Endothelial cell of umbilical vein (primary cell): ENCODE measurements around the gene NALF2. TPM values are rescaled to one million over a fixed set of nuclear protein-coding genes. Genes with fewer than 3 reads are reported as not detected.

Experiments
- Bru-seq: library from RNA; stranded (reverse); fragments of 400-500 nt; gene quantifications from one replicate; lab custom pipeline; 2021; lab: Mats Ljungman, UMichigan
- BruChase-seq, 2 experiments: library from RNA; stranded (reverse); fragments of 400-500 nt; gene quantifications; one replicate each; lab custom pipeline; 2021; lab: Mats Ljungman, UMichigan
- BruUV-seq: library from RNA; stranded (reverse); fragments of 400-500 nt; replicated peaks from 2 replicates; lab custom pipeline; 2021; lab: Mats Ljungman, UMichigan
- CTCF ChIA-PET: fragments of 300-600, 350-600 bp; sonication (Branson Sonifier 250); formaldehyde crosslinking; loops from one replicate; lab custom pipeline; 2021; ENCODE audit warnings: antibody characterized with exemption, inconsistent platforms; lab: Charles Lee
- POLR2A ChIA-PET: fragments of 300-600, 350-600 bp; sonication (Branson Sonifier 250); formaldehyde crosslinking; loops from one replicate; lab custom pipeline; 2021; ENCODE audit warnings: antibody characterized with exemption, inconsistent platforms; lab: Charles Lee
- DNase-seq: peaks from one replicate; pipeline ENCODE4 v3.0.0-alpha.2; 2011; ENCODE audit warnings: low read depth, low spot score
- FAIRE-seq: peaks from 2 replicates; lab custom pipeline; 2011; peaks lifted over from hg19 to GRCh38; lab: Jason Lieb, UNC
- H2AFZ ChIP-seq: 2 replicates; pipeline ENCODE4 v1.6.0; 2012; ENCODE audit warnings: low read depth, low read length, control low read depth, inconsistent platforms
- H3K27ac ChIP-seq: 2 replicates; pipeline ENCODE4 v1.5.1; 2011; ENCODE audit warnings: low read depth, mild to moderate bottlenecking, control low read depth, low read length, moderate library complexity; ENCODE audit not compliant: insufficient read depth
- H3K27me3 ChIP-seq, 2 experiments: 2 replicates each; pipeline versions ENCODE4 v1.6.0 to v1.6.1; 2011; ENCODE audit warnings: low read length in 2 of 2, mixed read lengths in 1 of 2; ENCODE audit not compliant: control insufficient read depth in 2 of 2, insufficient read depth in 2 of 2
- H3K36me3 ChIP-seq, 2 experiments: 2 replicates in 1 of 2; 3 replicates in 1 of 2; pipeline ENCODE4 v1.5.1; 2011; ENCODE audit warnings: low read length in 2 of 2, mild to moderate bottlenecking in 1 of 2, moderate library complexity in 1 of 2; ENCODE audit not compliant: control insufficient read depth in 2 of 2, insufficient read depth in 2 of 2; ENCODE audit errors: extremely low read depth in 1 of 2
- H3K4me1 ChIP-seq: 3 replicates; pipeline ENCODE4 v1.5.1; 2011; ENCODE audit warnings: mild to moderate bottlenecking, low read length; ENCODE audit not compliant: control insufficient read depth, insufficient read depth; ENCODE audit errors: extremely low read depth
- H3K4me2 ChIP-seq: 2 replicates; pipeline ENCODE4 v1.6.1; 2011; ENCODE audit warnings: low read length, control low read depth, mixed read lengths; ENCODE audit not compliant: insufficient read depth
- H3K4me3 ChIP-seq, 3 experiments: fragments of 200-600 bp in 1 of 3; sonication (generic), shearing (Covaris generic) in 1 of 3; replicated peaks in 1 of 3; 2 replicates each; pipeline ENCODE4 v1.5.1; 2011 to 2016; ENCODE audit warnings: control low read depth in 3 of 3, low read length in 3 of 3, mild to moderate bottlenecking in 2 of 3, inconsistent platforms in 1 of 3, low read depth in 1 of 3, moderate library complexity in 1 of 3; ENCODE audit not compliant: insufficient read depth in 1 of 3
- H3K79me2 ChIP-seq: 2 replicates; pipeline ENCODE4 v1.6.0; 2012; ENCODE audit warnings: low read length, inconsistent platforms; ENCODE audit not compliant: control insufficient read depth, insufficient read depth
- H3K9ac ChIP-seq: replicated peaks from 2 replicates; pipeline ENCODE3; 2011; ENCODE audit warnings: low read length, control low read depth; ENCODE audit not compliant: insufficient read depth; ENCODE audit errors: extremely low read depth
- H3K9me1 ChIP-seq: replicated peaks from 3 replicates; pipeline ENCODE4 v1.6.0; 2011; ENCODE audit warnings: mild to moderate bottlenecking, low read length; ENCODE audit not compliant: control insufficient read depth, insufficient read depth; ENCODE audit errors: extremely low read depth
- H3K9me3 ChIP-seq: replicated peaks from 2 replicates; pipeline ENCODE4 v1.5.1; 2012; ENCODE audit warnings: low read length, inconsistent platforms; ENCODE audit not compliant: control insufficient read depth, insufficient read depth
- H4K20me1 ChIP-seq: replicated peaks from 2 replicates; pipeline ENCODE3; 2011; ENCODE audit warnings: mild to moderate bottlenecking, low read length; ENCODE audit not compliant: control insufficient read depth, insufficient read depth; ENCODE audit errors: extremely low read depth
- CTCF ChIP-seq, 2 donors: IDR thresholded peaks; 1 replicate in 1 of 2; 2 replicates in 1 of 2; pipeline ENCODE4 v1.5.1; 2011; ENCODE audit warnings: low read length in 2 of 2, mild to moderate bottlenecking in 2 of 2, moderate library complexity in 2 of 2, control low read depth in 1 of 2, inconsistent platforms in 1 of 2, low read depth in 1 of 2; ENCODE audit not compliant: insufficient read depth in 1 of 2; ENCODE audit errors: extremely low read depth in 1 of 2
- EZH2 ChIP-seq: IDR thresholded peaks from 2 replicates; pipeline ENCODE4 v1.6.1; 2012; ENCODE audit warnings: borderline replicate concordance, low read depth, mild to moderate bottlenecking, moderate library complexity, low read length, inconsistent platforms; ENCODE audit not compliant: severe bottlenecking
- FOS ChIP-seq: IDR thresholded peaks from 2 replicates; pipeline ENCODE4 v1.6.1; 2011; ENCODE audit warnings: mild to moderate bottlenecking, low read length, moderate library complexity, borderline replicate concordance; ENCODE audit not compliant: insufficient read depth
- GATA2 ChIP-seq: IDR thresholded peaks from 2 replicates; pipeline ENCODE4 v1.7.0; 2011; ENCODE audit warnings: low read depth, mild to moderate bottlenecking, moderate library complexity, mixed read lengths, low read length; ENCODE audit not compliant: insufficient read length, insufficient read depth
- JUN ChIP-seq: IDR thresholded peaks from 2 replicates; pipeline ENCODE4 v1.6.1; 2011; ENCODE audit warnings: borderline replicate concordance, low read depth; ENCODE audit not compliant: insufficient read length, insufficient read depth
- MAX ChIP-seq: IDR thresholded peaks from 2 replicates; pipeline ENCODE4 v1.6.1; 2011; ENCODE audit not compliant: insufficient read depth, insufficient read length
- MYC ChIP-seq: IDR thresholded peaks from one replicate; pipeline ENCODE4 v1.6.1; 2011; ENCODE audit warnings: mild to moderate bottlenecking, low read depth, low read length
- POLR2A ChIP-seq: IDR thresholded peaks from 2 replicates; pipeline ENCODE4 v1.6.1; 2012; ENCODE audit warnings: low read depth, mild to moderate bottlenecking, control low read depth, low read length
- POLR2AphosphoS5 ChIP-seq: IDR thresholded peaks from 2 replicates; pipeline ENCODE4 v1.6.1; 2012; ENCODE audit warnings: low read depth, mild to moderate bottlenecking, control low read depth, low read length, moderate library complexity; ENCODE audit not compliant: insufficient read depth
- dilution Hi-C: fragments of 300-500 bp; cut with MboI; formaldehyde crosslinking; loops from one replicate; pipeline ENCODE4 v1.15.0; 2019; ENCODE audit warnings: low sequenced_read_pairs; ENCODE audit not compliant: extremely low pct_ligation_motif_present
- intact Hi-C: fragments of 100-400 bp; cut with micrococcal nuclease; formaldehyde crosslinking; loops from one replicate; pipeline ENCODE4 v1.10.0; 2022
- long read RNA-seq: library from polyadenylated mRNA; stranded (forward); transcript quantifications from one replicate; pipeline ENCODE4 v2.0.0, GENCODE V29; 2021
- polyA minus RNA-seq, 3 experiments: library from RNA; depleted of rRNA, polyadenylated mRNA; stranded (reverse); fragments of >200 nt; gene quantifications; 1 replicate in 1 of 3; 2 replicates in 2 of 3; pipeline ENCODE4 v1.2.3, GENCODE V29; 2011
- polyA plus RNA-seq, 4 experiments: library from polyadenylated mRNA; depleted of rRNA in 3 of 4; stranded (reverse) in 3 of 4; unstranded in 1 of 4; fragments of >200 nt; gene quantifications; 2 replicates each; pipeline versions ENCODE4 v1.2.1 to v1.2.3, GENCODE V29; 2011 to 2012; ENCODE audit warnings: missing spikeins in 1 of 4
- total RNA-seq: library from RNA; stranded (reverse); gene quantifications from 2 replicates; pipeline ENCODE4 v1.2.3, GENCODE V29; 2021

Gene NALF2
- total RNA-seq: not detected in 2 replicates
- not detected in 2 replicates for polyA plus RNA-seq
- polyA plus RNA-seq (2011; cell fraction: cytosol; rRNA removed): not detected in 2 replicates
- not detected in 2 replicates for polyA plus RNA-seq (2011; cell fraction: nucleus; rRNA removed)
- polyA plus RNA-seq (2012): 0.04 and 0.07 TPM in 2 replicates
- not detected in 2 replicates for polyA minus RNA-seq
- not detected for polyA minus RNA-seq (2011; cell fraction: cytosol; rRNA and poly(A)+ RNA removed)
- polyA minus RNA-seq (2011; cell fraction: nucleus; rRNA and poly(A)+ RNA removed): not detected in 2 replicates
- Bru-seq, nascent RNA: percentile 4 among the genes with signal in this experiment
- percentile 7 among the genes with signal in this experiment for BruChase-seq, experiment 1, labeled RNA remaining after a 6-hour chase
- BruChase-seq, experiment 2, labeled RNA remaining after a 2-hour chase: percentile 7 among the genes with signal in this experiment
- long read RNA-seq: 0 reads

- Histone ChIP-seq H3K4me1 (no peaks in the 10 kb centered on the region), H3K27me3 (peaks cover 22 to 23% of the 10 kb centered on the region in 2 experiments), H3K27ac (no peak within 1 kb of the TSS), H4K20me1 (no peaks in the 10 kb centered on the region), H3K4me2 (no peak within 1 kb of the TSS), H3K9me1 (no peaks in the 10 kb centered on the region), H3K79me2 (no peaks in the 10 kb centered on the region), H2AFZ (peak within 1 kb of the TSS; percentile 29), H3K36me3 (no peaks in the 10 kb centered on the region), H3K9ac (no peak within 1 kb of the TSS), H3K9me3 (no peaks in the 10 kb centered on the region), H3K4me3 (peak within 1 kb of the TSS in 2 of 3 experiments; percentile 23 to 30)
- intact Hi-C loops (no loop called here), dilution Hi-C loops (no loop called here)
- DNase-seq (peak; percentile 42), FAIRE-seq (peak; percentile 61)
- TF ChIP-seq GATA2: no peak
- no peak for TF ChIP-seq CTCF (IDR thresholded peaks at IDR 0.05; ENCODE audit: extremely low read depth in 1 of 2, insufficient read depth in 1 of 2, low read depth in 1 of 2, low read length in 2 of 2)
- no peak for TF ChIP-seq MAX
- TF ChIP-seq POLR2AphosphoS5: no peak
- TF ChIP-seq EZH2: no peak
- TF ChIP-seq FOS: no peak
- TF ChIP-seq MYC: no peak
- no peak for TF ChIP-seq JUN
- TF ChIP-seq POLR2A: no peak
- POLR2A ChIA-PET: no interaction called here
- no TSS peak for BruUV-seq
- CTCF ChIA-PET: interaction anchor here (0.8 to 1.4 kb wide), 8 partner anchors 11 to 629 kb away, joined by 3 to 8 read pairs (median 4); partner anchors contain the start of gene IGBP1
These were observed at the start of gene NALF2 for GRCh38 chrX:69503782-69504625. NALF2 (plus strand) TSS chrX:69504326; CDS start chrX:69505283, 957 bp downstream.
